Endothelial cell of umbilical vein (primary cell): Measurements from ENCODE around the gene HTRA1.

Experiments
- EZH2 ChIP-seq: IDR thresholded peaks from 2 replicates; pipeline ENCODE4 v1.6.1; 2012; ENCODE audit warnings: borderline replicate concordance, low read depth, mild to moderate bottlenecking, moderate library complexity, low read length, inconsistent platforms; ENCODE audit not compliant: severe bottlenecking
- FOS ChIP-seq: IDR thresholded peaks from 2 replicates; pipeline ENCODE4 v1.6.1; 2011; ENCODE audit warnings: mild to moderate bottlenecking, low read length, moderate library complexity, borderline replicate concordance; ENCODE audit not compliant: insufficient read depth
- GATA2 ChIP-seq: IDR thresholded peaks from 2 replicates; pipeline ENCODE4 v1.7.0; 2011; ENCODE audit warnings: low read depth, mild to moderate bottlenecking, moderate library complexity, mixed read lengths, low read length; ENCODE audit not compliant: insufficient read length, insufficient read depth
- POLR2A ChIP-seq: IDR thresholded peaks from 2 replicates; pipeline ENCODE4 v1.6.1; 2012; ENCODE audit warnings: low read depth, mild to moderate bottlenecking, control low read depth, low read length
- POLR2AphosphoS5 ChIP-seq: IDR thresholded peaks from 2 replicates; pipeline ENCODE4 v1.6.1; 2012; ENCODE audit warnings: low read depth, mild to moderate bottlenecking, control low read depth, low read length, moderate library complexity; ENCODE audit not compliant: insufficient read depth
- TF ChIP-seq, protein P1 (sequence below), 2 donors: IDR thresholded peaks; 1 replicate in 1 of 2; 2 replicates in 1 of 2; pipeline ENCODE4 v1.5.1; 2011; ENCODE audit warnings: low read length in 2 of 2, mild to moderate bottlenecking in 2 of 2, moderate library complexity in 2 of 2, control low read depth in 1 of 2, inconsistent platforms in 1 of 2, low read depth in 1 of 2; ENCODE audit not compliant: insufficient read depth in 1 of 2; ENCODE audit errors: extremely low read depth in 1 of 2

DNA sequence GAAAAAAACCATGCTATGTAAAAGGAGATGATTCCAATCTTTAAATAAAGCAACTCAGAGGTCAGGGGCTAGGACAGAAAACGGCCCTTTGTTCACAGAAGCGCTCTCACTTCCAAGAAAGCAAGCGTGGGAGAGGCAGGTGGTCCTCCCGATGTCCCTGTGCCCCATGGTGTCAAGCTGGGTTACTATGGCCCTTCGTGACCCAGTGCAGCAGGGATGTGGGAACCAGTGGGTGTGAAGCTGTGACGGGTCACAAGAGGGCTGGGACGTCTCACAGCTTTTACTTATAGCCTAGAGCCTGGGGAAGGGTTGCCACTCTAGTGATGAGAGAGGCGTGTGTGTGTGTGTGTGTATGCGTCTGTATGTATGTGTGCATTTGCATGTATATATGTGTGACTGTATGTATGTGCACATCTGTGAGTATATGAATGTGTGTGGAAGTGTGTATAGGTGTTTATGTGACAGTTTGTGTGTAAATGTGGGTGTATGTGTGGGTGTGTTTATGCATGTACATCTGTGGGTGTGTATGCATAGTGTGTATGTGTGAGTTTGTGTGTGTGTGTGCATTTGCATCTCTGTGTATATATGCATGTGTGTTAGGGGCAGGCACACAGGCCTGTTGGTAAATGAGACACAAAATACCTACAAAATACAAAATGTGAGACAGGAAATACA is 25.2 kb downstream of the HTRA1 start:
- TF ChIP-seq, protein P1, sequence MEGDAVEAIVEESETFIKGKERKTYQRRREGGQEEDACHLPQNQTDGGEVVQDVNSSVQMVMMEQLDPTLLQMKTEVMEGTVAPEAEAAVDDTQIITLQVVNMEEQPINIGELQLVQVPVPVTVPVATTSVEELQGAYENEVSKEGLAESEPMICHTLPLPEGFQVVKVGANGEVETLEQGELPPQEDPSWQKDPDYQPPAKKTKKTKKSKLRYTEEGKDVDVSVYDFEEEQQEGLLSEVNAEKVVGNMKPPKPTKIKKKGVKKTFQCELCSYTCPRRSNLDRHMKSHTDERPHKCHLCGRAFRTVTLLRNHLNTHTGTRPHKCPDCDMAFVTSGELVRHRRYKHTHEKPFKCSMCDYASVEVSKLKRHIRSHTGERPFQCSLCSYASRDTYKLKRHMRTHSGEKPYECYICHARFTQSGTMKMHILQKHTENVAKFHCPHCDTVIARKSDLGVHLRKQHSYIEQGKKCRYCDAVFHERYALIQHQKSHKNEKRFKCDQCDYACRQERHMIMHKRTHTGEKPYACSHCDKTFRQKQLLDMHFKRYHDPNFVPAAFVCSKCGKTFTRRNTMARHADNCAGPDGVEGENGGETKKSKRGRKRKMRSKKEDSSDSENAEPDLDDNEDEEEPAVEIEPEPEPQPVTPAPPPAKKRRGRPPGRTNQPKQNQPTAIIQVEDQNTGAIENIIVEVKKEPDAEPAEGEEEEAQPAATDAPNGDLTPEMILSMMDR (IDR thresholded peaks at IDR 0.05; ENCODE audit: extremely low read depth in 1 of 2, insufficient read depth in 1 of 2, low read depth in 1 of 2, low read length in 2 of 2): no peak
- no peak for TF ChIP-seq GATA2
- TF ChIP-seq EZH2: no peak
- no peak for TF ChIP-seq POLR2A
- TF ChIP-seq POLR2AphosphoS5: no peak
- no peak for TF ChIP-seq FOS
